Measurements from ENCODE around the gene WIPF2.

The WIPF2 gene

GRCh38 chr17:40329839-40330794, 111.0 kb downstream of the WIPF2 start:
- DNase-seq = no peak

- DNase-seq = no peak
Measured at GRCh38 chr17:40330850-40331470, 111.9 kb downstream of the WIPF2 start.

GRCh38 chr17:40331743-40332641, 112.9 kb downstream of the WIPF2 start:
- DNase-seq = no peak
